ENCODE measurements around the gene KCTD19.
A peak's percentile ranks its signal among the peaks of the same experiment; 100 is the strongest.

KCTD19 gene

GRCh38 chr16:67345401-67345800 lies 18.9 kb upstream of the KCTD19 start:
- in situ Hi-C loops (cut with MboI; ENCODE audit: low sequenced_read_pairs) = no loop called here
- Histone ChIP-seq H3K36me3 (replicated peaks) (no peaks in the 10 kb centered on the region), H3K4me3 (no peak overlapping the region), H3K27me3 (ENCODE audit: low read depth) (peaks cover 7% of the 10 kb centered on the region), H3K9me3 (no peaks in the 10 kb centered on the region), H3K4me1 (no peaks in the 10 kb centered on the region)
- DNase-seq (ENCODE audit: low spot score in 2 of 2) = no peak

- no peaks in the 10 kb centered on the region for H3K4me1 ChIP-seq
- H3K9me3 ChIP-seq = no peaks in the 10 kb centered on the region
- in situ Hi-C loops (cut with MboI; ENCODE audit: low sequenced_read_pairs) = no loop called here
- no peak overlapping the region for H3K4me3 ChIP-seq
- DNase-seq (ENCODE audit: low spot score in 2 of 2) = no peak
- H3K27me3 ChIP-seq (ENCODE audit: low read depth) = peaks cover 3% of the 10 kb centered on the region
- no peaks in the 10 kb centered on the region for H3K36me3 ChIP-seq (replicated peaks)
Observed at GRCh38 chr16:67342616-67343015, 16.1 kb upstream of the KCTD19 start.

GRCh38 chr16:67341250-67341649 lies 14.7 kb upstream of the KCTD19 start:
- H3K27me3 ChIP-seq (ENCODE audit: low read depth) = peaks cover 3% of the 10 kb centered on the region
- in situ Hi-C loops (cut with MboI; ENCODE audit: low sequenced_read_pairs) = no loop called here
- H3K4me3 ChIP-seq = no peak overlapping the region
- H3K36me3 ChIP-seq (replicated peaks) = no peaks in the 10 kb centered on the region
- H3K9me3 ChIP-seq = no peaks in the 10 kb centered on the region
- DNase-seq (ENCODE audit: low spot score in 2 of 2) = no peak
- H3K4me1 ChIP-seq = no peaks in the 10 kb centered on the region

DNA sequence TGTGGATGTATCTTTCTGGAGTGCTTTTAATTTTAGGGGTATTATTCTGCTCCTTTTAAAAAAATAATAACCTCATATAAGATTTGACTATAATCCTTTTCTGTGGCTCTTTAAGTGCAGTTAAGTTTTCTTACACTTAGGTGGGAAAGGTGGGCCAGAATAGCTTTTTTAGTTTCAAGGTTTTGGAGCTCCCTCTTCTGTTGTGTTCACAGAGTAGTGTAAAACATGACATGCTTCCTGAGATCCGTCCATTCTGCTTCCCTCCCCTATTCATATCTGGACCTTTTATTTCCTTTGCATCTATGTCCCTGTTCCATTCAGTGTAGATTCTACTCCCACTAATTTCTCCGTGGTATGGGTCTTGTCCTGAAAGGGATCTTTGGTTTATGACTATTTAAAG lies 12.9 kb upstream of the KCTD19 start:
- in situ Hi-C loops (cut with MboI; ENCODE audit: low sequenced_read_pairs) = no loop called here
- no peaks in the 10 kb centered on the region for H3K9me3 ChIP-seq
- no peaks in the 10 kb centered on the region; the same call in 1 of the 2 replicates for H3K27me3 ChIP-seq (ENCODE audit: low read depth)
- no peak for DNase-seq (ENCODE audit: low spot score in 2 of 2)
- no peaks in the 10 kb centered on the region for H3K36me3 ChIP-seq (replicated peaks)
- H3K4me1 ChIP-seq = no peaks in the 10 kb centered on the region
- H3K4me3 ChIP-seq = no peak overlapping the region

GRCh38 chr16:67336648-67337047 lies 10.1 kb upstream of the KCTD19 start:
- Histone ChIP-seq H3K4me1 (no peaks in the 10 kb centered on the region), H3K4me3 (no peak overlapping the region), H3K9me3 (no peaks in the 10 kb centered on the region), H3K36me3 (replicated peaks) (no peaks in the 10 kb centered on the region), H3K27me3 (ENCODE audit: low read depth) (no peaks in the 10 kb centered on the region)
- DNase-seq (ENCODE audit: low spot score in 2 of 2) = no peak
- in situ Hi-C loops (cut with MboI; ENCODE audit: low sequenced_read_pairs) = no loop called here

- in situ Hi-C loops (cut with MboI; ENCODE audit: low sequenced_read_pairs) = no loop called here
- H3K4me3 ChIP-seq = no peak overlapping the region
- H3K4me1 ChIP-seq = no peaks in the 10 kb centered on the region
- no peak for DNase-seq (ENCODE audit: low spot score in 2 of 2)
- no peaks in the 10 kb centered on the region for H3K9me3 ChIP-seq
- no peaks in the 10 kb centered on the region for H3K36me3 ChIP-seq (replicated peaks)
- H3K27me3 ChIP-seq (ENCODE audit: low read depth) = no peaks in the 10 kb centered on the region
Observed at GRCh38 chr16:67336116-67336515, 9.6 kb upstream of the KCTD19 start.

DNA sequence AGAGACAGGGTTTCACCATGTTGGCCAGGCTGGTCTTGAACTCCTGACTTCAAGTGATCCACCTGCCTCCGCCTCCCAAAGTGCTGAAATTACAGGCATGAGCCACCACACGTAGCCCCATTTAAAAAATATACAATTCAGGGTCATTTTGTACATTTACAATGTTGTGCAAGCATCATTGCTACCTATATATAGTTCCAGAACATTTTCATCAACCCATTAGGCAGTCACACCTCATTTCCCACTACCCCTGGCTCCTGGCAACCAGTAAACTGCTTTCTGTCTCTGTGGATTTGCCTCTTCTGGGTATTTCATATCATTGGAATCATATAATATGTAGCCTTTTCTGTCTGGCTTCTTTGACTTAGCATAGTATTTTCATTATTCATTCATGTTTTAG lies 6.8 kb upstream of the KCTD19 start:
- no peaks in the 10 kb centered on the region for H3K9me3 ChIP-seq
- no peak overlapping the region for H3K4me3 ChIP-seq
- H3K4me1 ChIP-seq = no peaks in the 10 kb centered on the region
- no peaks in the 10 kb centered on the region for H3K36me3 ChIP-seq (replicated peaks)
- in situ Hi-C loops (cut with MboI; ENCODE audit: low sequenced_read_pairs) = no loop called here
- no peaks in the 10 kb centered on the region for H3K27me3 ChIP-seq (ENCODE audit: low read depth)
- DNase-seq (ENCODE audit: low spot score in 2 of 2) = no peak

- in situ Hi-C loops (cut with MboI; ENCODE audit: low sequenced_read_pairs) = no loop called here
- no peaks in the 10 kb centered on the region for H3K9me3 ChIP-seq
- no peaks in the 10 kb centered on the region for H3K27me3 ChIP-seq (ENCODE audit: low read depth)
- no peaks in the 10 kb centered on the region; the same call in 1 of the 2 replicates for H3K4me1 ChIP-seq
- no peak overlapping the region for H3K4me3 ChIP-seq
- H3K36me3 ChIP-seq (replicated peaks) = no peaks in the 10 kb centered on the region
- DNase-seq (ENCODE audit: low spot score in 2 of 2) = no peak
Observed at GRCh38 chr16:67329901-67330300, 3.4 kb upstream of the KCTD19 start.

DNA sequence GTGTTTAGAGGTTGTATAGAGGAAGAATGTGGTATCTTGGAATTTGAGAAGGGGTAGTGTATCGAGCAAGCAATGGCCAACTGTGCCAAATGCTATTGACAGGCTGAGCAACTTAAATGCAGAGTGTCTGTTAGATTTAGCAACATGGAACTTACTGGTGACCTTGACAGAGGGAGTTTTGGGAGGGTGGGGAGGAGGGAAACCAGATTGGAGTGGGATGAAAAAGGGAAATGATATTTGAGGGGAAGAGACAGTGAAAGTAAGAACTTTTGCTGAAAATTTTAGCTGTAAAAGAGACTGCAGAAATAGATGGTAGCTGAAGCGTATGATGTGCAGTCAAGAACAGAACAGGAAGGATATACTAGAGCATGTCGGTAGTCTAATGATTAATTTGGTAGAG lies 1.2 kb upstream of the KCTD19 start:
- in situ Hi-C loops (cut with MboI; ENCODE audit: low sequenced_read_pairs) = no loop called here
- Histone ChIP-seq H3K9me3 (no peaks in the 10 kb centered on the region), H3K27me3 (ENCODE audit: low read depth) (peaks cover 3% of the 10 kb centered on the region), H3K4me3 (no peak overlapping the region), H3K36me3 (replicated peaks) (no peaks in the 10 kb centered on the region), H3K4me1 (no peaks in the 10 kb centered on the region; the same call in 1 of the 2 replicates)
- no peak for DNase-seq (ENCODE audit: low spot score in 2 of 2)

- in situ Hi-C loops (cut with MboI; ENCODE audit: low sequenced_read_pairs) = no loop called here
- Histone ChIP-seq H3K4me3 (peak overlapping the region; percentile 53), H3K27me3 (ENCODE audit: low read depth) (peaks cover 3% of the 10 kb centered on the region), H3K36me3 (replicated peaks) (no peaks in the 10 kb centered on the region), H3K9me3 (no peaks in the 10 kb centered on the region), H3K4me1 (no peaks in the 10 kb centered on the region; the same call in 1 of the 2 replicates)
- DNase-seq (ENCODE audit: low spot score in 2 of 2) = peak in 1 of 2 experiments; percentile 10
Observed at GRCh38 chr16:67326115-67326471, 448 bp downstream of the KCTD19 start.

DNA sequence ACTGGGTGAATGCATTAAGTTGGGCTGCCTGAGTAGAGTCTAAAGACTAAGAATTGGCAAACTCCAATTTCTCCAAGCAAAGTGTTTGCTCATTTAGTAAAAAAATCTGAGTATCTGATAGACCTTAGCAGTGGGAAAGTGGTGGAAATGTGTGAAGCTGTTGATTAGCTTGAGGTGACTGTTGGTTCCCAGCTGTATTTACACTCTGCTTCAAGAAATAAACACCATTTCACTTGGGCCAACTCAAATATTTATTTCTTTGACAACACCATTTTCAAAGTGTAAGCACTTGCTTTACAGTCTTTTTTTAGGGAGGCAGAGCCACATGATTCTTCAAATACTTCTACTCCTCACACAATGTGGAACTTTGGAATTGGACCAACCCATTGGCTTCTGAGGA lies 8.7 kb downstream of the KCTD19 start:
- no peaks in the 10 kb centered on the region for H3K36me3 ChIP-seq (replicated peaks)
- H3K4me1 ChIP-seq = no peaks in the 10 kb centered on the region
- DNase-seq (ENCODE audit: low spot score in 2 of 2) = no peak
- in situ Hi-C loops (cut with MboI; ENCODE audit: low sequenced_read_pairs) = no loop called here
- H3K27me3 ChIP-seq (ENCODE audit: low read depth) = no peaks in the 10 kb centered on the region; the same call in 1 of the 2 replicates
- no peak overlapping the region for H3K4me3 ChIP-seq
- no peaks in the 10 kb centered on the region for H3K9me3 ChIP-seq

DNA sequence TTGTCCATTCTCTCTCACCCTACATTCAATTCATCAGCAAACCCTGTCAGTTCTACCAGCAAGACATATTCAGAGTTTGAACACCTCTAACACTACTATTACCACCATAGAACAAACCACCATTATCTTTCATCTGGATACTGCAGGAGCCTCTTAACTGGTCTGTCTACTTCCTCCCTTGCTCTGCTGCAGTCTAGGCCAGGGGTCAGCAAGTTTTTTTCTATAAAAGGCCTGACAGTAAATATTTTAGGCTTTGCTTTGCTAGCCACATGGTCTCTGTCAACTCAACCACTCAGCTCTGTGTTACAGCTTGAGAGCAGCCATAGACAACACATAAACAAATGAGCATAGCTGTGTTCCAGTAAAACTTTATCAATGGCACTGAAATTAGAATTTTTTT lies 13.8 kb downstream of the KCTD19 start:
- Histone ChIP-seq H3K9me3 (no peaks in the 10 kb centered on the region), H3K4me3 (no peak overlapping the region), H3K36me3 (replicated peaks) (no peaks in the 10 kb centered on the region), H3K27me3 (ENCODE audit: low read depth) (no peaks in the 10 kb centered on the region), H3K4me1 (no peaks in the 10 kb centered on the region)
- in situ Hi-C loops (cut with MboI; ENCODE audit: low sequenced_read_pairs) = no loop called here
- no peak for DNase-seq (ENCODE audit: low spot score in 2 of 2)

GRCh38 chr16:67311607-67312488 lies 14.7 kb downstream of the KCTD19 start:
- H3K4me1 ChIP-seq = no peaks in the 10 kb centered on the region
- DNase-seq (ENCODE audit: low spot score in 2 of 2) = no peak
- no peaks in the 10 kb centered on the region for H3K9me3 ChIP-seq
- in situ Hi-C loops (cut with MboI; ENCODE audit: low sequenced_read_pairs) = no loop called here
- no peaks in the 10 kb centered on the region for H3K27me3 ChIP-seq (ENCODE audit: low read depth)
- H3K4me3 ChIP-seq = no peak overlapping the region
- H3K36me3 ChIP-seq (replicated peaks) = no peaks in the 10 kb centered on the region

GRCh38 chr16:67310561-67310960 lies 16.0 kb downstream of the KCTD19 start:
- Histone ChIP-seq H3K36me3 (replicated peaks) (no peaks in the 10 kb centered on the region), H3K9me3 (no peaks in the 10 kb centered on the region), H3K27me3 (ENCODE audit: low read depth) (no peaks in the 10 kb centered on the region), H3K4me3 (no peak overlapping the region), H3K4me1 (no peaks in the 10 kb centered on the region)
- DNase-seq (ENCODE audit: low spot score in 2 of 2) = no peak
- in situ Hi-C loops (cut with MboI; ENCODE audit: low sequenced_read_pairs) = no loop called here
